Ascending aorta (tissue), 2 donors: ENCODE data around the gene SMG6. TPM values are rescaled to one million over a fixed set of nuclear protein-coding genes. Genes with fewer than 3 reads are reported as not detected.

ENCODE experiments used
- DNase-seq, 2 donors: peaks; one replicate each; pipeline ENCODE4 v3.0.0-alpha.2; 2019; ENCODE audit warnings: low spot score in 2 of 2
- H3K27ac ChIP-seq, 2 donors: fragments of 200-600 bp; sonication (generic); one replicate each; pipeline ENCODE4 v1.5.1; 2016 to 2017; ENCODE audit warnings: mild to moderate bottlenecking in 1 of 2
- H3K27me3 ChIP-seq: fragments of 200-600 bp; sonication (generic); one replicate; pipeline ENCODE4 v1.5.1; 2017
- H3K36me3 ChIP-seq, 2 donors: fragments of 200-600 bp; sonication (generic); one replicate each; pipeline ENCODE4 v1.5.1; 2016
- H3K4me1 ChIP-seq, 2 donors: fragments of 200-600 bp; sonication (generic); one replicate each; pipeline ENCODE4 v1.5.1; 2016 to 2017; ENCODE audit warnings: mild to moderate bottlenecking in 1 of 2
- H3K4me3 ChIP-seq, 2 donors: fragments of 200-600 bp; sonication (generic); one replicate each; pipeline ENCODE4 v1.5.1; 2016 to 2017; ENCODE audit warnings: mild to moderate bottlenecking in 1 of 2
- H3K9me3 ChIP-seq, 2 donors: fragments of 200-600 bp; sonication (generic); one replicate each; pipeline ENCODE4 v1.5.1; 2016
- intact Hi-C: fragments of 100-400 bp; cut with DNase I; formaldehyde crosslinking; loops from one replicate; pipeline ENCODE4 v1.15.1; 2023
- total RNA-seq: library from RNA; depleted of rRNA; stranded (reverse); fragments of >200 nt; gene quantifications from one replicate; pipeline ENCODE4 v1.1.0, GENCODE V29; 2016
- TF ChIP-seq, protein P1 (sequence below), 3 experiments: fragments of 200-600 bp in 2 of 3; fragments of 450-650 bp in 1 of 3; sonication (generic) in 2 of 3; IDR thresholded peaks; one replicate each; pipeline ENCODE4 v1.5.1; 2016 to 2019; ENCODE audit warnings: antibody characterized with exemption in 3 of 3, mild to moderate bottlenecking in 1 of 3, moderate library complexity in 1 of 3

The SMG6 gene
- total RNA-seq, 1 donor from 2014 or later, result 50.8 TPM

DNA sequence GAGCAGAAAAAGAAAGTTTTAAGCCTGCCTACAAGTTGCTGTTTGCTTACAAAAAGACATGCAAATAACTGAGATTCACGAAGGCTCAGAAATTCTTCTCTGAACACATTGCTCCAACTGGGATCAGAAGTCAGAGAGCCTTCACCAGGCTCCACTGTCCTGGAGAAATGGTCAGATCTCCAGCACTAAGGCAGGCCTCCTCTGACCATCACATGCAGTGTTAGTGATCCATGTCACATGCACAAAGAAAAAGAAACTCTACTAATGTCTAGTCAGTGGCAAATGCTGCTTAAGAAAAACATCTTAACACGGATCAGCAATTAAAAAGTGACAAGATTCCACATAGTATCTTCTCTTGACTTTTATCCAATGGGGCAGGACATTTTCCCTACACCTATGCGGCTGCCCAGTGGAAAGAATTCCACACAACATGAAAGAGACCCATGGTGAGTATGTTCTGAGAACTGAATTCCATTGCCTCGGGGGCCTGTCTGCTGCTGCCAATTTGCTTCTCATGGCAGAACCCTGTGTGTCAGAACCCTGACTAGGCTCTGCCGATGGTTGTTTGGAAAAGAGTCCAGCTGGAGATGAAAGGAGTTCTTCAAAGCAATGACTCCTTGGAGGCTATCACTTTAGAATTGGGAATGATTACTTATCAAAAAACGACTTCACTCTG is 152.1 kb downstream of the SMG6 start:
- Histone ChIP-seq H3K4me3 (no peak overlapping the region), H3K4me1 (no peaks in the 10 kb centered on the region), H3K27ac (no peak overlapping the region), H3K36me3 (peaks cover 0 to 23% of the 10 kb centered on the region in 2 donors), H3K9me3 (no peaks in the 10 kb centered on the region), H3K27me3 (no peaks in the 10 kb centered on the region)
- DNase-seq, result no peak
- TF ChIP-seq, protein P1, sequence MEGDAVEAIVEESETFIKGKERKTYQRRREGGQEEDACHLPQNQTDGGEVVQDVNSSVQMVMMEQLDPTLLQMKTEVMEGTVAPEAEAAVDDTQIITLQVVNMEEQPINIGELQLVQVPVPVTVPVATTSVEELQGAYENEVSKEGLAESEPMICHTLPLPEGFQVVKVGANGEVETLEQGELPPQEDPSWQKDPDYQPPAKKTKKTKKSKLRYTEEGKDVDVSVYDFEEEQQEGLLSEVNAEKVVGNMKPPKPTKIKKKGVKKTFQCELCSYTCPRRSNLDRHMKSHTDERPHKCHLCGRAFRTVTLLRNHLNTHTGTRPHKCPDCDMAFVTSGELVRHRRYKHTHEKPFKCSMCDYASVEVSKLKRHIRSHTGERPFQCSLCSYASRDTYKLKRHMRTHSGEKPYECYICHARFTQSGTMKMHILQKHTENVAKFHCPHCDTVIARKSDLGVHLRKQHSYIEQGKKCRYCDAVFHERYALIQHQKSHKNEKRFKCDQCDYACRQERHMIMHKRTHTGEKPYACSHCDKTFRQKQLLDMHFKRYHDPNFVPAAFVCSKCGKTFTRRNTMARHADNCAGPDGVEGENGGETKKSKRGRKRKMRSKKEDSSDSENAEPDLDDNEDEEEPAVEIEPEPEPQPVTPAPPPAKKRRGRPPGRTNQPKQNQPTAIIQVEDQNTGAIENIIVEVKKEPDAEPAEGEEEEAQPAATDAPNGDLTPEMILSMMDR (IDR thresholded peaks at IDR 0.05), result no peak
- intact Hi-C loops, result no loop called here

DNA sequence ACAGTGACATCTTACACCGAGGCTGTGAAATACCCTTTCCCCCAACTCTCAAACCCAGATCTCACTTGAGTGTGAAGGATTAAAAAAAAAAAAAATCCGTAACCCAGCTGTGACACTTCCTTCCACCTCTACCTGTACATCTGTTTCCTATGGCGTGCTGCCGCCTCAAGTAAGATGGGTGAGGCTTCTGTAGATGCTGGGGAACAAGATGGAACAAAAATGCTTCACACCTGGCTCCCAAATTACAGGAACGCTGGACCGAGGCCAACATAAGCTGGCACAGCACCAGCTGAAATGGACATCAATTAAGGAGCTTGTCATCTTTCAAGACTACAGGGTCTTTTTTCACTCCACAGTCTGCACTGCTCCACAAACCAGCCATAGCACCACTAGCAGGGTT is 152.8 kb downstream of the SMG6 start:
- TF ChIP-seq, protein P1 (IDR thresholded peaks at IDR 0.05), result no peak
- no peak for DNase-seq
- H3K4me1 ChIP-seq, result no peaks in the 10 kb centered on the region
- no peak overlapping the region for H3K27ac ChIP-seq
- intact Hi-C loops, result no loop called here
- H3K36me3 ChIP-seq, result peaks cover 0 to 23% of the 10 kb centered on the region in 2 donors
- H3K9me3 ChIP-seq, result no peaks in the 10 kb centered on the region
- H3K4me3 ChIP-seq, result no peak overlapping the region
- H3K27me3 ChIP-seq, result no peaks in the 10 kb centered on the region

DNA sequence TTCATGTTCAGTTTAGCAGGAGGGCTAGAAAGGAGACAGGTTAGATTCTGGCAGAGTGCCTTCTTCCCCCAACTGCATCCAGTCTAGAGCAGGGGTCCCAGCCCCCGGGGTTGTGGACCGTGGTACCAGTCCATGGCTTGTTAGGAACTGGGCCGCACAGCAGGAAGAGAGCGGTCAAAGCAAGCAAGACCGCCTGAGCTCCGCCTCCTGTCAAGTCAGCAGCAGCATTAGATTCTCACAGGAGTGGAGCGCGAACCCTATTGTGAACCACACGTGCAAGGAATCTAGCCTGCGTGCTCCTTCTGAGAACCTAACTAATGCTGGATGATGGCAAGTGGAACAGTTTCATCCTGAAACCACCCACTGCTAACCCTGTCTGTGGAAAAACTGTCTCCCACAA is 153.7 kb downstream of the SMG6 start:
- no peaks in the 10 kb centered on the region for H3K4me1 ChIP-seq
- no peak overlapping the region for H3K4me3 ChIP-seq
- H3K27me3 ChIP-seq, result no peaks in the 10 kb centered on the region
- H3K27ac ChIP-seq, result no peak overlapping the region
- H3K36me3 ChIP-seq, result peaks cover 0 to 17% of the 10 kb centered on the region in 2 donors
- no peak for DNase-seq
- no peaks in the 10 kb centered on the region for H3K9me3 ChIP-seq
- intact Hi-C loops, result no loop called here
- TF ChIP-seq, protein P1 (IDR thresholded peaks at IDR 0.05), result no peak

DNA sequence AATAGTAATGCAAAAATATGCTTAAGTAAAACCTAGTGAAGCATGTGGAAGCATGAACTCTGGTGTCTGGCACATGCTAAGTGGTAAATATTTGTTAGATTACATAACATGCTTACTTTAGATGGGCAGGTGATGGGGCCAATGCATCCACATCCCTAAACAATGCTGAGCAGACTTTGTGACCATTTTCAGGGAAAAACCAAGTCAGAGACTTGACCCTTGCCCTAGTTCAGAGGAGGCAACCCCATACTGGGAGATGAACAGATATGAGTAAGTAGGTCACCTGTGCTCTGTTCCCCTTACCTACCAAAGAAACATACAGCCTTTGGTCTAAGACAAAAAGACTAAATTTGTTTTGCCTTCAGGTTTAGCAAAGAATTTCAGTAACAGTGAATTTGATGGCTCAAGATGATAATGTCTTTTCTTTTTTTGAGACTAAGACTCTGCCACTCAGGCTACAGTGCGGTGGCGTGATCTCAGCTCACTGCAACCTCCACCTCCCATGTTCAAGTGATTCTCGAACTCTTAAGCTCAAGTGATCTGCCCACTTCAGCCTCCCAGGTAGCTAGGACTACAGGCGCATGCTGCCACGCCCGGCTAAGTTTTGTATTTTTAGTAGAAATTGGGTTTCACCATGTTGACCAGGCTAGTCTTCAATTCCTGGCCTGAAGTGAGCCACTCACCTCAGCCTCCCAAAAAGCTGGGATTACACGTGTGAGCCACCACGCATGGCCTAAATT is 157.3 kb downstream of the SMG6 start:
- H3K36me3 ChIP-seq, result peaks cover 0 to 7% of the 10 kb centered on the region in 2 donors
- no peak overlapping the region for H3K4me3 ChIP-seq
- DNase-seq, result no peak
- TF ChIP-seq, protein P1 (IDR thresholded peaks at IDR 0.05), result no peak
- no peaks in the 10 kb centered on the region for H3K4me1 ChIP-seq
- H3K27me3 ChIP-seq, result no peaks in the 10 kb centered on the region
- H3K27ac ChIP-seq, result no peak overlapping the region
- H3K9me3 ChIP-seq, result no peaks in the 10 kb centered on the region
- intact Hi-C loops, result no loop called here

DNA sequence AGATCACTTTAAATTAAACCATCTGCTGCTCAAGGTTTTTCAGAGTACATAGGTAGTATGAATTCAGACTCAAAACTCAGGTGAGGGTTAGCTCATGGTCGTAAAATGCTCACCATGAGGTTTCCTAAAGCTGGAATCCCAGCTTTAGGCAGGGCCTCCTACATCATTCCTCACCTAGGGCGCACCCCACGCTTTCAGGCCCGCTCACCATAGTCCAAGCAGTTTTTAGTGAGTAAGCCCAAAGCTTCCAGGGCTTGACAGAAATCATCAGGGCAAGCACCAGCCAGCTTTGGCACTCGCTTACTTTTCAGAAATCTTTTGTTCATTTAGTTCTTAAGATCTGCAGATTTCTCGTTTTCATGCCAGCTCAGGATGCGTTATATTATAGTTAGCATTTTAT is 158.9 kb downstream of the SMG6 start:
- Histone ChIP-seq H3K4me3 (no peak overlapping the region), H3K4me1 (no peaks in the 10 kb centered on the region), H3K27ac (no peak overlapping the region), H3K9me3 (no peaks in the 10 kb centered on the region), H3K27me3 (no peaks in the 10 kb centered on the region), H3K36me3 (no peaks in the 10 kb centered on the region)
- DNase-seq, result no peak
- TF ChIP-seq, protein P1 (IDR thresholded peaks at IDR 0.05), result no peak
- intact Hi-C loops, result no loop called here
